LNCaP clone FGC (cell line): ENCODE data around the gene CCDC136.

Experiments used
- DNase-seq: peaks from one replicate; pipeline ENCODE4 v3.0.0-alpha.2; 2011; ENCODE audit warnings: low read depth
- H3K4me3 ChIP-seq: 2 replicates; pipeline ENCODE4 v1.5.1; 2011; ENCODE audit warnings: mild to moderate bottlenecking, low read depth, low read length, control low read depth
- TF ChIP-seq, protein P1 (sequence below): IDR thresholded peaks from 2 replicates; pipeline ENCODE4 v1.5.1; 2012; ENCODE audit warnings: mild to moderate bottlenecking; ENCODE audit not compliant: control insufficient read depth, insufficient read depth; ENCODE audit errors: extremely low read depth

The CCDC136 gene

DNA sequence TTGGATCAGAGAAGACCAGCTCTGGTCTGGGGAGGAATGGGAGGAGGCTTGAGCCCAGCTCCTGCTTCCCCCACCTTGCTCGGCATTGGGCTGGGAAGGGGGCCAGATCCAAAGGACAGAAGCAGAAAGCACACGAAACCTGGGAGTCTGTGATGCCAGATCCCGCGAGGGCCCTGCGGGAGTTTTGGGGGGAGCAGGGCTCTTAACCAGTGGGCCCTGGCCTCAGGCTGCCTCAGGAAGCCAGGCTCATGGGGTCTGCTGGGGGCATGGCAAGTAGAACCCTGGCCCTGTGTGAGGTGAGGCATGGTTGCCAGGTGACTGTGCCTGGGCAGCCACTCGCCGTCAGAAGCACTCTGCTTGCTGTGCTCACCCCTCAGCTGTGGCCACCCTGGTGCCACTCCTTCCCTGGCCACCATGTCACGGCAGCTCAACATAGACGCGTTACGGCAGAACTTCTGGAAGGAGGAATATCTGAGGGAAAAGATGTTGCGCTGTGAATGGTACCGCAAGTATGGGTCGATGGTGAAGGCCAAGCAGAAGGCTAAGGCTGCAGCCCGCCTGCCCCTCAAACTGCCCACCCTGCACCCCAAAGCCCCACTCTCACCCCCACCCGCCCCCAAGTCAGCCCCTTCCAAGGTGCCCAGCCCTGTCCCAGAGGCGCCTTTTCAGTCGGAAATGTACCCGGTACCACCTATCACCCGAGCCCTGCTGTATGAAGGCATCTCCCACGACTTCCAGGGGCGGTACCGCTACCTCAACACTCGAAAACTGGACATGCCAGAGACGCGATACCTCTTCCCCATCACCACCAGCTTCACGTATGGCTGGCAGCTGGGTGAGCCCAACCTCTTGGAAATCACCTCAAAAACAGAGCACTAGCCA, 74.5 kb downstream of the CCDC136 start:
- DNase-seq, result no peak
- TF ChIP-seq, protein P1, sequence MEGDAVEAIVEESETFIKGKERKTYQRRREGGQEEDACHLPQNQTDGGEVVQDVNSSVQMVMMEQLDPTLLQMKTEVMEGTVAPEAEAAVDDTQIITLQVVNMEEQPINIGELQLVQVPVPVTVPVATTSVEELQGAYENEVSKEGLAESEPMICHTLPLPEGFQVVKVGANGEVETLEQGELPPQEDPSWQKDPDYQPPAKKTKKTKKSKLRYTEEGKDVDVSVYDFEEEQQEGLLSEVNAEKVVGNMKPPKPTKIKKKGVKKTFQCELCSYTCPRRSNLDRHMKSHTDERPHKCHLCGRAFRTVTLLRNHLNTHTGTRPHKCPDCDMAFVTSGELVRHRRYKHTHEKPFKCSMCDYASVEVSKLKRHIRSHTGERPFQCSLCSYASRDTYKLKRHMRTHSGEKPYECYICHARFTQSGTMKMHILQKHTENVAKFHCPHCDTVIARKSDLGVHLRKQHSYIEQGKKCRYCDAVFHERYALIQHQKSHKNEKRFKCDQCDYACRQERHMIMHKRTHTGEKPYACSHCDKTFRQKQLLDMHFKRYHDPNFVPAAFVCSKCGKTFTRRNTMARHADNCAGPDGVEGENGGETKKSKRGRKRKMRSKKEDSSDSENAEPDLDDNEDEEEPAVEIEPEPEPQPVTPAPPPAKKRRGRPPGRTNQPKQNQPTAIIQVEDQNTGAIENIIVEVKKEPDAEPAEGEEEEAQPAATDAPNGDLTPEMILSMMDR, result no peak
- H3K4me3 ChIP-seq, result no peak overlapping the region

DNA sequence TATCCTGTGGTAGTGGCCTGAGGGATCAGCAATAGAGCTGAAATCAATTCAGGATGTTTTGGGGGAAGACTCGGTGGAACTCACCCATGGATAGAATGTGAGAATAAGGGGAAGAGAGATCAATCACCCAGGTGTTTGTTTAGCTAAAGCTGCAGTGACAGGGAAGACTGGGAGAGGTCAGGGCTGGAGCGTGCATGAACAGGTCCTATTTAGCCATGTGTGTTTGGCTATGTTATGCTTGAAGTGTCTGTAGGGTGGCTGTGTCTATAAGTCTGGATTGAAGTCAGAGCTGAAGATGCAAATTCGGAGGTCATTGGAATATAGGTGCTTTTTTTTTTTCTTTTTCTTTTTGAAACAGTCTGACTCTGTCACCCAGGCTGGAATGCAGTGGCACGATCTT, 75.5 kb downstream of the CCDC136 start:
- no peak overlapping the region for H3K4me3 ChIP-seq
- DNase-seq, result no peak
- TF ChIP-seq, protein P1, result no peak

DNA sequence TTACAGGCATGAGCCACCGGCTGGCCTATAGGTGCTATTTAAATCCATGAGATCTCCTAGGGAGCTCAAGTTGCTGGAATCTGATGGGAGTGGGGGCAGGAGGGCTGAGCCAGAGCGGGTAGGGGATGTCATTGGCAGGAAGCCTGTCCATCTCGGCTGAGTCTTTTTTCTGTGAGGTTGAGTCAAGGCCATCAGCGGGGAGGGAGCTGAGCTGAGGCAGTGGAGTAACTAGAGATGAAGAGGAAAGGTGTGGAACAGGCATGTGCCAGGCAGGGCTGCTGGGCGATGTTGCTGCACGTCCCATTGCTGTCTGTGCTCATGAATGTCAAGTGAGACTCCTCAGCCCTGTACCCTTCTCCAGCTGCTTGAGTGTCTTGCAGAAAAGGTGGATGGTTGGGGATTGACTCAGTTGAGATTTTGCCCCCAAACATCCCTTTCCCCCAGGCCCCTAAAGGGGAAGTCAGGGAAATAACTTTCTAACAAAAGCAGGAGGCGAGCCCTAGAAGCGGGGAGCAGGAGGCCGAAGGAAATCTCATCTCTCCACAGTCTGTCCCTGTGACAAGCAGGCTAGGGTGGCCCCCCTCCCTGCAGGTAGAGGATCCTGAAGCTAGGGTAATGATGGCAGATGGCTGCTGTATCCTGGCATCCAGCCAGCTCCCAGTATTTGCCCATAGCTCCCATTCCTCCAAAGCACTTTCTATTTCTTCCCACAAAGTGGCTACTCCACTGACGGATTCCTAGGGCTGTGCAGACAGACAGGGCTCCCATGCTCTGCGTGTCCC, 76.3 kb downstream of the CCDC136 start:
- DNase-seq, result no peak
- H3K4me3 ChIP-seq, result no peak overlapping the region
- TF ChIP-seq, protein P1, result no peak

DNA sequence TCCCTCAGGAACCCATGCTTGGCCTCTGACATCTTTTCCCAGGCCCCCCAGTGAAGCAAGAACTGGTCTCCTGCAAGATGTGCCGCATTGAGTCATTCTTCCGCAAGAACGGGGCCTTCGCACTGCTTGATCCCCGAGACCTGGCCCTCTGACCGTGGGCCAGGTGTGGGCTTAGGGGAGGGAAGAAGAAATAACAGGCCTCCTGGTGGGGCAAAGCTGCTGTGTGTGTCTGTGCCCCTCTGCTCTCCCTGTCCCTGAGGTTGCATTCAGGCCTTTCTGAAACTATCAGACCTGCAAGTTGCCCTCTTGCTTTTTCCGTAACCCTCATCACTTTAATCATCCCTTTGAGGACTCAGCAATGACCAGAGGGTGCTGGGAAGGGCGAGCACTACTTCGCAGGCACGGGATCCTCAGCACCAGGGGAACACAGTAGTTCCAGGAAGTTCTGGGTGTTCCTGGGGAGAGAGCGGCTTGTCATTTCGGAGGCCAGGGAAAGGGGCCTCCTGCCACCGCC, 76.9 kb downstream of the CCDC136 start:
- TF ChIP-seq, protein P1, result no peak
- DNase-seq, result no peak
- H3K4me3 ChIP-seq, result peak overlapping the region; percentile 53

DNA sequence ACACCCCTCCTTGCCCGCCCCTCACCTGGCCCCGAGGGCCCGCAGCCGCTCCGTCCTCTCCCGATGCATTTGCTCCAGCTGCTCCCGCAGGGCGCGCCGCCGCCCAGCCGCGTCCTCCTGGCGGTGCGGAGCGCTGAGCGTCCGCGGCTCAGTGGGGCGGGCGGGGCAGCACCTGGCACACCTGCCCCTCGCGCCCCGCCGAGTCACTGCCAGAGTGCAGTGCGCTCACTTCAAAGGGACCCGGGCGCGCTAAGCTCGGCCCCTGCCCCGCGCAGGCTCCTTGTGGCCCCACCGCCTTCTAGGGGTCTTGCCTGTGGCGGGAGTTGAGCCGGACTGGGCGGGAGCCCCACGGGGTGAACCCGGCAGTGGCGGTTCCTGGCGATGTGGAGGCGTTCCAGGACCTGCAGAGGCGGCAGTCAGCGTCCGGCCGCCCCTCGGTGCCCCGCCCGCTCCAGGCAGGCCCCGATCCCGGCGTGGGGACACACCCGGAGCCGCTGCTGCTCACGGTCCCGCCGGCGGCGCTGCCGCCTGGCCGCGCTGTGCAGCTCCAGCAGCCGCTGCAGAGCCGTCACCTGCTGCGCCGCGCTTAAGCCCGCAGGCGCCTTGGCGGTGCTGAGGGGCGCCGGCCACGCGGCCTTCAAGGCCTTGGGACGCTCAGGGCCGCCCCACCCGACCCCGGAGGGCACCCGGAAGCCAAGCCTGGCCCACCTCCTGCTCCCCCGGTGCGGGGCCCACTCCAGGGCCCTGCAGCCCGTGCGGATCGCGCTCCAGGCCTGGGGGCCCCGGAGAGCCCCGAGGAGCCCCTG, 77.6 kb downstream of the CCDC136 start:
- no peak for DNase-seq
- TF ChIP-seq, protein P1, result peak; percentile 47
- peak overlapping the region; percentile 53 for H3K4me3 ChIP-seq

DNA sequence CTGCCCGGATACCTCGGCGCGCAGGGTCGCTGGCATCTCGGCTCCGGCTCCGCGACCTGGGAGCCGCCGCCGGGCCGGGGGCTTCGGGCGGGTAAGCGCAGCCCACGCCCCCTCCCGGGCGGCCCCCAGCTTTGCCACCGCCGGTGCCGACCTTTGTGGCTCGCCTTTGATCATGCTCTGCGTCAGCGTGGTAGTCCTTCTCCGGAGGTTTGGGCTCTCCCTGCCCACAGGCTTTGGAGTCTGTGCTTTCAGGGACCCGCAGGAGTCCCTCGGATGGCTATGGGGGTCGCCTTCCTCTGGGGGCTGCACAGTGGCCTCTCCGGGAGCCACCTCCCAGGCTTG, 78.1 kb downstream of the CCDC136 start:
- DNase-seq, result no peak
- TF ChIP-seq, protein P1, result no peak
- H3K4me3 ChIP-seq, result peak overlapping the region; percentile 53; the same call in 1 of the 2 replicates
